HG03565 (cell line): ENCODE data around the gene SLIT1.

Experiments
- ATAC-seq: cut with Tn5 transposase; IDR thresholded peaks from one replicate; pipeline ENCODE4 v1.9.1; 2021; ENCODE audit warnings: mild to moderate bottlenecking, moderate library complexity; ENCODE audit not compliant: unreplicated experiment

Gene SLIT1

DNA sequence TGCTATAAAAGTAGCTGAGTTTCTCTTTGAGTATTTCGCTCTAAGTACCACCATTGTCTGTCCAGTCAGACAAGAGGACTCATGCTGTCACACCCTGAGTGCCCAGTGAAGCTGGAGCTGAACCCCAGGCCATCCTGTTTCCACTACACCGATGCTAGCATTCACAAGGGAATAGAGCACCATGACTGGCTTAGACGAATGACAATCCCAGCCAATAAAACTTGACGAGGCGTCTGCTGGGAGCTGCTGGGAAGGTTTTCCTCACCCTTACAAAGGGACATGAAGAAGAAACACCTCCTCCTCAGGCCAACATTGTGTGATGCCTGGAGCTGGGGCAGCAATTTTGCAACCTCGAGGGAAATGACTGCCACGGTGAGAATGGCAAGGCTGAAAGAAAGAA lies 17.5 kb upstream of the SLIT1 start:
- no peak for ATAC-seq

DNA sequence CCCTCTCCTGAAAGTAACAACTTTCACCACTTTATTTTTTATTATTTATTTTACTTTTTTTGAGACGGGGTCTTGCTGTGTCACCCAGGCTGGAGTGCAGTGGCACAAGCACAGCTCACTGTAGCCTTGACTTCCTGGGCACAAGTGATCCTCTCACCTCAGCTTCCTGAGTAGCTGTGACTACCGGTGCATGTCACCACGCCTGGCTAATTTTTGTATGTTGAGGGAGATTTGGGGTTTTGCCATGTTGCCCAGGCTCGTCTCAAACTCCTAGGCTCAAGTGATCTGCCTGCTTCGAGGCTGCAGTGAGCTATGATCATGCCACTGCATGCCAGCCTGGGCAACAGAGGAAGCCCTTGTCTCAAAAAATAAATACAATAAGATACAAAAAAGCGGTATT lies 14.9 kb upstream of the SLIT1 start:
- ATAC-seq, result no peak

DNA sequence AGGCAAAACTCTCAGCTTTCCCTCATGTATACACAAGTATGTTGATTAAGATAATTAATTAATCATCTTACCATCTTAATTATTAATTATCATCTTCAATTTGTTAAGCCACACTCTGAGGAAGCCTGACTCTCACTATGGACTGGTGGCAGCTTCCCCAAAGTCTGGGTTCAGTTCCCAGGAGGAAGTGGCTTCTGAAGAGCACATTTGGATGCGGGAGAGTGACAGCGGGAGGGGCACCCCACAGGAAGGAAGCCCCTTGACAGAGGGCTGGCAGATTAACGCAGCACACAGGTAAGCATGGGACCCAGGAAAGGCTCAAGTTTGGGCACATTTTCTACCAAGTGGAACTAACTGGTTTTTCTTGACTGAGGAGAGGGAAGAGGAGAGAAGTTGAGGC lies 13.4 kb upstream of the SLIT1 start:
- no peak for ATAC-seq

DNA sequence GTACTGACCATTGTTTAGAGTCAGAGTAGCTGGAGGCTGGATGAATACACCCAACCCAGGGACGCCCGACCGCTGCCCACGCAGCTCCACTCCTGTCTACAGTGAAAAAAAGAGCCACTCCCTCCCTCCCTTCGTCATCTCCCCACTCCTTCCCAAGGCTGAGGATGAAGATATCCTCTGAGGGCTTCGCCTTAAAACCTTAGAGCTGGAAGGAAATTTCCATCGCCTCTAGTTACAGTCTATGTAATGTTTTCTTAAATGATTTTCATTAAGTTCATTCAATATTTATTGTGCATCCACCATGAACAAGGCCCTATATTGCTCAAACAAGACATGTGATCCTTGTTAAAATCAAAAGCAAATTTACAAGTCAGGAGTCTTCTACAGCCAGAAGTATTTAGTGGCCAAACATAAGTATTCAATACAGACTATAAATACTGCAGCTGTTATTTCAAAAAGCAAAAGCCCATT lies 11.3 kb upstream of the SLIT1 start:
- ATAC-seq, result no peak

DNA sequence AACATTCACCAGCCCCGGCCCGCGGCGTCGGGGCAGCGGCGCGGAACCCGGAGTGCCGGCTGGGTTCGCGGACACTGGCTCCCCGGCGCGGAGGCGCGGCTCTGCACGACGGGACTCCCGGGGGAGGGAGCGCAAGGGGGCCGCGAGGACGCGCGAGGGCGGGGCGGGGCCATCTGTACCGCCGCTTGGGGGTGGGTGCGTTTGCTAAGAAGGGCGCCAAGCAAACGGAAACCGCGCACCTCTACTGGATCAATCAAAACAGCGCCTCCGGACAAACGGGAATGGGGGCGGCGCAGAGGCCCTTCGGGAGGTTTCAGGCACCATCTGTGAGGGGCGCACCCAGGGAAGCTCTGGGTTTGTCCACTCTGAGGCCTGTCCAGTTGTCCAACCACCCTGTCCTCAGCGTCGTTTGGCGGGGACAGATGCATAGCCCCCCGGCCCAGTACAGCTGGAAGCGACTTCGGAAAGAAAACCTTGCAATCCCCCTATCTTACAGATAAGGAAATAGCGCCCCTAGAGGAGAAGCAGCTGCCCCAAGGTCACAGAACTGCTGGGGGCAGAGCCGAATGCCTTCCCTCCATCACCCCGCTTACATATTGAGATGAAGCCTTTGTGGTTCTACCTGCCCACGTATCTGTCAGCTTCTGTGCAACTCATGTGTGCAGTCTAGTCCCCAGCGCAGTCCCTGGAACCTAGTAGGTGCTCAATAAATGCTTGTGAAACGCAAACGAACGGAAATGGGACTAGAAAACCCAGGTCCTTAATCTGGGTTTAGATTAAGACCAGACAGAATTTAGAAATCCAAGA lies 10.7 kb upstream of the SLIT1 start:
- ATAC-seq, result no peak

DNA sequence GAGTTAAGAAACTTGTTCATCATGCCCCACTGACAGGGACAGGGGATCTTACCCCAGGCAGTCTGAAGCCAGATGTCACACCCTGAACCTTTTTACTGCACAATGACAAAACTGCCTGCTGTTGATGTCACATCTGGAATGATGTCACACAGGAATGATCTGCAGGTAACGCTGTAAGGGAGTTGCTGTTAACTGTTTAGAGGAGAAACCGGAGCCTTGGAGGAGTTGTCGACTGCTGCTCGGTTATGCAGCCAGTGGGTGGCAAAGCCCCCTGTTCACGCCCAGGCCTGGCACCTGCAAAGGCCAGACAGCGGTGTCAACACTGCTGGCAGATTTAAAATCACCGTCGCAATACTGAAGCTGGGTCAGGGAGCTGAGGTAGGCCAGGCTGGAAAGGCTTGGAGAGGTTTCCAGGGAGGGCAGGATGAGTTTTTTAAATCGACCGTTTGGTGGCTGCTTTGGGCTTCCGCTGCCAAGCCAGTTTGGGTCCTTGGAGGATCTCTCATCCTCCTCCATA lies 10.0 kb upstream of the SLIT1 start:
- ATAC-seq, result no peak

DNA sequence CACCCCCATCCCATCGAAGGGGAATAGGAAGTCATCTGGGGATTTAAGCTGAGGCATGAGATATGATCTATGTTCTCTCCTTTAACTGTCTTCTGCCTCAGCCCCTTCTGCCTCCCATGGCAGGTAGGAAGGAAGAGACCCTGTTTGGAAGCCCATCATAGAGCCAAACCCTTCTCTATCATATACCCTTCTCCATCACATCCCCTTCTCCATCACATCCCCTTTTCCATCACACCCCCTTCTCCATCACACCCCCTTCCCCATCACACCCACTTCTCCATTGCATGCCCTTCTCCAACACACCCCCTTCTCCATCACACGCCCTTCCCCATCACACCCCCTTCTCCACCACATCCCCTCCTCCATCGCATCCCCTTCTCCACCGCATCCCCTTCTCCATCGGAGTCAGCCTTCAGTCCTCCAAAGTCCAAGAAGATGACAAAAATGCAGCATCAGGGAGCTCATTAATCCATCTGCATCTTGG lies 7.2 kb upstream of the SLIT1 start:
- no peak for ATAC-seq

DNA sequence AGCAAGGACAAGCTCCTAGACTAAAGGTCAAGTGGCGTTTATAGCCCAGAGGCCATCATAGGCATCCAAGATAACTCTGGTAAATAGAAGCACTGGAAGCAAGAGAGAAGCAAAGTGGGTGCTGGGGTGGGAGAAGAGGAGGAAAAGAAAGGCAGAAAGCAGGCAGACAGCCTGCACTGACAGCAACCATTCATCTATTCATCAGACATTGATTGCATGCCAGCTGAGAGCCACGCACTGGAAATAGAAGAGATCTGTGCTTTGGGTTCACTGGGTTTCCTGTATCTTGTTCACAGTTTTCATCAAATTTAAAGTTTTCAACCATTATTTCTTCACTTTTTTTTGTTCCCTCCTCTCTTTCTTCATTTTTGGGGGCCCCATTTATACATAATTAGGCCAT lies 4.7 kb upstream of the SLIT1 start:
- ATAC-seq, result no peak

DNA sequence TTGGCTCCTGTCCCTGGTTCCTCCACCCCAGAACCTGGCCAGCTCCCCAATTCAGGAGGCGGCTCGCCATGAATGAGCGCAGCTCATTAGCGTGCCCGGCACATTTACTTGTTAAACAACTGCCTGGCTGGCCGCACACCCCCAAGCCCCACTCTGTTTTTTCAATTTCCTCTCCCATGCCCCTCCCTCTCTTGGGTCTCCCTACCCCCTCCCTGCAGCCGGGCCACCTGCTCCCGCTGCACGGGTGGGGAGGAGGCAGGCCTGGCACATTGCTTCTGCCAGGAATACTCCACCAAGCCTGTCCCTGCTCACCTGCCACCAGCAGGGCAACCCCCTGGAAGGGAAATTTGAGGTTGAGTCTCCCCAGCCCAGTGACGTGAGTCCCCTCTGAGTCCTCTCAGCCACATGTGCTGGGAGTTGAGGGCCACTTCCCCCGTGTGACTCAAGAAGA lies 2.5 kb upstream of the SLIT1 start:
- ATAC-seq, result no peak

DNA sequence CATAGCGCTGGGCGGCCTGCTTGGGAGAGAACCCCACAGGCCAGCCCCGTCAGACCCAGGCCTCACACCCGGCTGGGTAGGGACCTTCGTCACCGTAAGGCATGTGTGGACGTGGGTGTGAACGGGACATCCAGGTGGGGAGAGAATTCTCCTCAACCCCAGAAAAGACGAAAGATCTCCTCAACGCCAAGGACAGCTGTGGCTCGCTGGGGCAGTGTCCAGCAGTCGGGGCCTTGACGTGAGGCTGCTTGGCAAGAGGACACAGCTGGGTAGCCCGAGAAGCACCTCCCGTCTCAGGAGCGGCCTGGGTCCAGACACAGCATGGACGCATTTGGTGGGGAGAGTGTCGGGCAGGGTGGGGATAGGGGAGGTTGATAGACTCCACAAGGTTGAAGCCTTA lies 1.2 kb upstream of the SLIT1 start:
- no peak for ATAC-seq

DNA sequence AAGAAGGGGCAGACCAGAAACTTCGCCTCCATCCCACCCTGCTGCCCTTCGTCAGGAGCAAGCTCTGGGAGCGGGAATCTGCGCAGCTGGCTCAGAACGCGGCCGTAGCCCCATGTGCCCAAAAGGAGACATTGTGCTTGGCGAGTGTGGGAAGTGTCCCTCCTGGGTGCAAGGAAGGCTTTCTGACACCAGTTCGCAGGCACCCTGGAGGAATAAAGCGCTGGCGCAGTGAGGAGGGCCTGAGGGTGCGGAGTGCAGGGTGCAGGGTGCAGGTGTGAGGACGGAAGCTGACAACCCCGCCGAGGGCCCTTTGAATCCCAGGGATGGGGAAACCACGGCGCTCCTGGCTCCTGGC lies 811 bp downstream of the SLIT1 start:
- ATAC-seq, result no peak

DNA sequence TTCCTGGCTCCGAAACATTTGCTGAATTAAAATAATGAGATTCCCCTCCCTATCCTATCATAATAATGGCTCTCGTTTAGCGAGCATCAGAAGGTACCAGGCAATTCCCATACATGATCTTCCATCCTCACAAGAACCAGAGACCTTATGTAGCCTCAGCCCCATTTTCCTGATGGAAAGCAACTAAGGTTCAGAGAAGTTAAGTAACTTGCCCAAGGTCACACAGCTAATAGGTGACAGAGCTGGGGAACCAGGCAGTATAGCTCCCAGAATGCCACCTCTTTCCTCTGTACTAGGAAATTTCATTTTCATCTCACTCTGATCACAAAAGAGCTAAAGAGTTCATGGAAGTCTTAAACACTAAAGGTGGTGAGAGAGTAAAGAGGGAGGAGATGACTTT lies 2.4 kb downstream of the SLIT1 start:
- no peak for ATAC-seq

DNA sequence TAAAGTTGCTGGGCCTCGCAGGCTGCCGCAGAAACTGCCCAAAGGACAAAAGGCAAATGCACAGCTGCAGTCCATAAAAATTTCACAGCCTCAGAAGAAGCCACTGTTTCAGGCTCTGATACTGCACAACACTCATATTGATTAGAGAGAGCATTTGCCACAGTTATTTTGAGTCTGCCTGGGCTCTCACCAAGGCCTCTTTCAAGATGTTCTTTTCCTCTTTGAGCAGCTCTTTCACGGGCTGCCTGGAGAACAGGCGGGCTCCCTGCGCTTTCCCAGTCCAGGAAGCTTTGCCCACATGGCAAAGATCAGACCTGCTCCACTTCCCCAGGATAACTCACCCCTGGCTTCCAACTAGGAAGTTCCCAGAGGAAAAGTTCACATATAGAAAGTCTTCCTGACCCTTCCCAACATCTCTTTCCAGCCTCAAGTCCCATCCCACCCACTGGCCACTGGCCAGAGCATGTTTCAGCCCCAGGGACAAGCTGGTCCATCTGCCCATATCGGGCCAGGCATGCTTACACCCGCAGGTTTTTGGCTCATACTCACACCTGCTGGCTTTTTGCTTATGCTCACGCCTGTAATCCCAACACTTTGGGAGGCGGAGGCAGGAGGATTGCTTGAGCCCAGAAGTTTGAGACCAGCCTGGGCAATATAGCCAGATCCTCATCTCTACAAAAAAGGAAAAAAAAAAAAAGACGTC lies 3.3 kb downstream of the SLIT1 start:
- ATAC-seq, result no peak

DNA sequence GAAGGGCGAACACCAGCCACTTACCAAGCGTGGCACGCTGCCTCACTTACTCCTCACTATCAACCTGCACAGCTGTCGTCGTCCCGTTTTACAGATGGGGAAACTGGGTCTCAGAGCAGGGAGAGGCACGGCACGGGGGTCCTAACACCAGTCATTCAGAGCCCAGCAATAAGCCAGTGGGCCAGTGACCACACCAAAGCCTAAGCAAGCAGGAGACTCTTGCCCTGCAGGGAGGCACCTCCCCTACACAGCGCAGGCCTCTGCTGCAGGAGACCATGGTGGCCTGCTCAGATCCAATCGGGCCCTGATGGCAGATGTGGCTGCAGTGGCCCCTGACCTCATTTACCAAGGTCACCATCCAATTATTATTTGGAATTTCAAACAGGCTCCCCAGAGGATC lies 4.8 kb downstream of the SLIT1 start:
- no peak for ATAC-seq

DNA sequence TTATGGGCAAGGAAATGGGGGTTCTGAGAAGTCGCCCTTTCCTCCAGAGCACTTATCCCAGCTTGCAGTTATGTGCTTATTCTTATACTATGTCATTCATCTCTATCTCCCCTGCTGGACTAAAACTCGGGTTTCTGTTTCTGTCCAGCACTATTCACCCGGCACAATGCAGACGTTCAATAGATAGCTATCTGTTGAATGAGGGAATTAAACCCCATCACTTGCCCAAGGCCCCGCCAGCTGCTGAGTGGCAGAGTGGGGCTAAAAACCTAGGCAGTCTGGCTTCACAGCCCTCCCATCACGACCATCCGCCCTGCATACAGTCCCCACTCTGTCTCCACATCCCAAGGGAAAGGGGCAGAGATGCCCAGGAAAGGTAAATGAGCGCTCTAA lies 5.4 kb downstream of the SLIT1 start:
- no peak for ATAC-seq

DNA sequence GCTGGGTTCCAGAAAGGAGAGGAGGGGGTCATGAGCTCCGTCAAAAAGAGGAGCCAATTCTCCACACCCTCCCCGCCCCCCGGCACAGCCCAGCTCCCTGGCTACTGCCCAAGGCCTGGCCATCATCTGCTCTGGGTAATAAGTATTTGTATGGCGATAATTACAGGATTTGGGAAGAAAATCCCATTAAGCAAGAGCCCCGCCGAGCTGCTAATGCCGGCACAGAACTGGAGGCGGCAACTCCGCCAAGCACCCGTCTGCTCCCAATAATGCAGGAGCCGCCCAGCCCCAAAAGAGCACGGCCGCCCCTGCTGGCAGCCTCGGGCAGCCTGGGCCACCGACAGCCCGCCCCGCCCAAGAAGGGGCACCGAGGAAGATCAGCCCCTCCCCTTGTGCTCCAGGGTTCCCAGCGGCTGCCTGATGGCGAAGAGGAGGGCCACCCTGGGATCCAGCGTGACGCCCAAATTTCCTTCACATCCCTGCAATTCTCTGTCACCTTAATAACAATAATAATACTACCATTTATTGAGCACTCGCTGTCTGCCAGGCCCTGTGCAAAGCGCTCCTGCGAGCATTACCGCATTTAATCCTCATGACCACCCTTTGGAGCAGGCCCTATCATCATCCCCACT lies 5.9 kb downstream of the SLIT1 start:
- ATAC-seq, result no peak

DNA sequence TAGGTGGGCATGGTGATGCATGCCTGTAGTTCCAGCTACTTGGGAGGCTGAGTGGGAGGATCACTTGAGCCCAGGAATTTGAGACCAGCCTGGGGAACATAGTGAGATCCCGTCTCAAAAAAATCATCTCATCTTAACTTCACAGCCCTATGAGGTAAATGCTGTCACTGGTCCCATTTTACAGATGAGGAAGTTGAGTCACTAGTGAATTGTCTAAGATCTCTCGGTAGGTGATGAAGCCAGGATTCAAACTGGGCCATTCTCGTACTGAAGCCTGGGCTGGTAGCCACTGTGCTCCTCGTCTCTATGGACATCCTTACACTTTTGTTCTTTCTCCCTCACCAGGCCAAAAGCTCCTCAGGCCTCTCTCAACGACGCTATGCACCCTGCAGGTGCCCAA lies 6.4 kb downstream of the SLIT1 start:
- no peak for ATAC-seq

DNA sequence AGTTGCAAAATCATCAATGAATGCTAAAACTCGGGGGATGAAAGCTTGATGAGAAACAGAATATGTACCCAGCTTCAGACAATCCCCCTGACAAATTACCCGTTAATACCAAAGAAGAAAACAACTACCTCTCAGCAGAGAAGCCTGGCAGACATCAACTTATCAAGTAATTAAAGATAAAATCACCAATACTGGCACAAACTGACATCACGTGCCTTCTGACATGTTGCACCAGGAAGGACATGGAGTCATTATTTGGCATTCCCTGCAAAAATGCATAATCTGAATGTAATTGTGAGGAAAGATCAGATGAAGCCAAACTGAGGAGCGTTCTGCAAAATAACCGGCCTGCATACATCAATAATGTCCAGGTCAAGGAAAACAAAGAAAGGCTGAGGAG lies 7.7 kb downstream of the SLIT1 start:
- ATAC-seq, result no peak

DNA sequence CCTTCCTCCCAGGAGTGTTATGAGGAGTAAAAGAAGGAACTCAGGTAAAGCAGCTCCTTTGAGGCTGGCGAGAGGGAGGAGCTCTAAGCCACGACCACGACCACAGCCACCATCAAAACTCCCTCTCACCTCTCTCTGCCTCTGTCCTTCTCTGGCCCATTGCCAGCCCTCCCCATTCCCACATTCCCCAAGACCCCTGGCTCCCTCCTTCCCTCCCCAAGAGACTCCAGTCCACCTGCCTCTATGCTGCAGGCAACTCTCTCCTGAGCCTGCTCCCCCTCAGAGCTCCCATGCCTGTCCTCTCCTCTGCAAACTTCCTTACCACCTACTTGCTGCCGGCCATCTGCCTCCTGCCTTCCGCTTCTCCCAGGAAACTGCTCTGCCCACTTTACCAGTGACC lies 9.5 kb downstream of the SLIT1 start:
- ATAC-seq, result no peak

DNA sequence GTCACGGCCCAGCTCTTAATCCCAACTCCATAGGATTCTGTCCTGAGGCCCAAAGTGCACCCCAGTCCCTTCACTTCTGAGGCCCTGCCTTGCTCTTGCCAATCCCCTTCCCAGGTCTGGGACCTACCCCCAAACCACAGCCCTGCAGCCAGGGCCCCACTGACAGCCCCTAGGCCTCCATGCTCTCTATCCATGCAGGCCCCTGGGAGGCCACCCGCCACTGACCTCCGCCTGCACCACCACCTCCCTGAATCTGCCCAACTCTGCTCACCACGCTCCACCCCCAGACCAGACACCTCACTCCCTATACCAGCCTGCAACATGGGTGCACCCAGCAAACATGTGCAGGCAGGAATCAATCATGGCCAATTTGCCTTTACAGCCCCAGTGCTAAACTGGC lies 10.2 kb downstream of the SLIT1 start:
- ATAC-seq, result no peak

DNA sequence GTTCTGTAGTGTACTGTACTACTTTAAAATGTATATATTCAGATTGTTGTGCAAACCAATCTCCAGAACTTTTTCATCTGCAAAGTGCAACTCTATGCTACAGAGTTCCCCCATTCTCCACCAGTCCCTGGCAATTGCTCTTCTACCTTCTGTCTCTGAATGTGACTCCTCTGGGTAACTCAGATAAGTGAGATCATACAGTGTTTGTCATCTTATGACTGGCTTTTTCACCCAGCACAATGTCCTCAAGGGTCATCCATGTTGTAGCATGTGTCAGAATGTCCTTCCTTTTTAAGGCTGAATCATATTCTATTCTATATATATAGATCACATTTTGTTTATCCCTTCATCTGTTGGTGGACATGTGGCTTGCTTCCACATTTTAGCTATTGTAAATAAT lies 10.8 kb downstream of the SLIT1 start:
- no peak for ATAC-seq

DNA sequence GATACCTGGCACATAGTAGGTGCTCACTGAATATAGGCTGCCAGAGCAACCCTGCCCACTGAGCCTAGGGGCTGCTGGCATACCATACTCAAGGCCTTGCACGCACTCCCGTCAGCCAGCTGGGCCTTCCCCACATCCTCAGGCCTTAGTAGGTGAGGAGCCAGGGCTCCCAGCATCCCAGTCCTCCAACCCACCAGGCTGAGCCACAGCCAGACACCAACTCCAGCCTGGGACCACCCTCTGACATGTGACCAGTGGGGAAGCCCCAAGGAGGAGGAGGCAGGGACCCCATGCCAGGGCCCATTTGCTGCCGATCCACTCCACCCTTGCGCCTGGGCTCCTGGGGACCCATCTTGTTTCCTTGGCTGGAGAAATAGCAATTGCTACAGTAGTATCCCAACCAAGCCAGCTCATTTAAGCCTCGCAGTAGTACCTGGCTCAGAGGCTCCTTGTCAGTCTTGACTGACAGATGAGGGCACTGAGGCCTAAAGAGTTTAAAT lies 11.4 kb downstream of the SLIT1 start:
- no peak for ATAC-seq
